Frontal cortex (tissue), 4 donors: Measurements from ENCODE around the gene B4GALNT2. TPM values are rescaled to one million over a fixed set of nuclear protein-coding genes. Genes with fewer than 3 reads are reported as not detected.
"Not testable (repeated sequence)": the region's sequence is repeated elsewhere in the genome, so short reads cannot be mapped to it uniquely, and the experiment has no call there.

Source experiments
- DNase-seq, 2 donors: peaks; one replicate each; pipeline ENCODE4 v3.0.0; 2012; ENCODE audit warnings: low spot score in 2 of 2
- FAIRE-seq: peaks from 2 replicates; lab custom pipeline; 2012; peaks lifted over from hg19 to GRCh38; lab: Jason Lieb, UNC
- total RNA-seq: library from RNA; depleted of rRNA; stranded (reverse); fragments of >200 nt; gene quantifications from one replicate; pipeline ENCODE4 v1.2.3, GENCODE V29; 2014
- donor health status: control.
- donor health status: control.
- donor health status: control.

B4GALNT2 gene
- total RNA-seq, 1 donor from 2014 or later = not detected

- no peak for DNase-seq
- no peak for FAIRE-seq
These were observed 14.9 kb upstream of the B4GALNT2 start for GRCh38 chr17:49117587-49118230.

- FAIRE-seq (no peak), DNase-seq (no peak)
These were observed 12.4 kb upstream of the B4GALNT2 start for GRCh38 chr17:49120166-49120565.

GRCh38 chr17:49121696-49122292 lies 10.8 kb upstream of the B4GALNT2 start:
- FAIRE-seq = no peak
- no peak for DNase-seq

- no peak for DNase-seq
- no peak for FAIRE-seq
These were observed 10.0 kb upstream of the B4GALNT2 start for GRCh38 chr17:49122566-49122965.

GRCh38 chr17:49123061-49123460 lies 9.5 kb upstream of the B4GALNT2 start:
- no peak for DNase-seq
- no peak for FAIRE-seq

- DNase-seq (no peak), FAIRE-seq (no peak)
These were observed 7.1 kb upstream of the B4GALNT2 start for GRCh38 chr17:49125449-49125848.

- not testable (repeated sequence) for DNase-seq, FAIRE-seq
These were observed 6.2 kb upstream of the B4GALNT2 start for GRCh38 chr17:49126183-49126859.

GRCh38 chr17:49129359-49129950 lies 3.1 kb upstream of the B4GALNT2 start:
- not testable (repeated sequence) for DNase-seq, FAIRE-seq

- FAIRE-seq (no peak), DNase-seq (no peak)
These were observed 1.7 kb upstream of the B4GALNT2 start for GRCh38 chr17:49130891-49131290.

- no peak for FAIRE-seq
- no peak for DNase-seq
These were observed 261 bp upstream of the B4GALNT2 start for GRCh38 chr17:49132317-49132698.

GRCh38 chr17:49136335-49136734 lies 3.8 kb downstream of the B4GALNT2 start:
- no peak for DNase-seq
- no peak for FAIRE-seq

GRCh38 chr17:49145654-49146053 lies 13.1 kb downstream of the B4GALNT2 start:
- FAIRE-seq, DNase-seq: not testable (repeated sequence)

GRCh38 chr17:49146620-49147306 lies 14.2 kb downstream of the B4GALNT2 start:
- DNase-seq = no peak
- FAIRE-seq = no peak

GRCh38 chr17:49148171-49148570 lies 15.6 kb downstream of the B4GALNT2 start:
- FAIRE-seq = no peak
- DNase-seq = no peak

- FAIRE-seq = no peak
- DNase-seq = no peak
These were observed 19.4 kb downstream of the B4GALNT2 start for GRCh38 chr17:49151996-49152395.

GRCh38 chr17:49156256-49156655 lies 23.7 kb downstream of the B4GALNT2 start:
- no peak for FAIRE-seq

GRCh38 chr17:49157784-49158183 lies 25.2 kb downstream of the B4GALNT2 start:
- DNase-seq = peak in 1 of 2 donors; percentile 19
- FAIRE-seq = no peak

More at GRCh38 chr17:49156256-49156655, 23.7 kb downstream of the B4GALNT2 start:
- no peak for DNase-seq

- DNase-seq (no peak), FAIRE-seq (no peak)
These were observed 30.3 kb downstream of the B4GALNT2 start for GRCh38 chr17:49162866-49163265.

- FAIRE-seq = no peak
- DNase-seq = no peak
These were observed 32.6 kb downstream of the B4GALNT2 start for GRCh38 chr17:49165143-49165542.

- FAIRE-seq = no peak
These were observed 36.1 kb downstream of the B4GALNT2 start for GRCh38 chr17:49168706-49169105.

More at GRCh38 chr17:49168706-49169105, 36.1 kb downstream of the B4GALNT2 start:
- no peak for DNase-seq
